Measurements from ENCODE around the gene OR51I2.

Gene OR51I2

DNA sequence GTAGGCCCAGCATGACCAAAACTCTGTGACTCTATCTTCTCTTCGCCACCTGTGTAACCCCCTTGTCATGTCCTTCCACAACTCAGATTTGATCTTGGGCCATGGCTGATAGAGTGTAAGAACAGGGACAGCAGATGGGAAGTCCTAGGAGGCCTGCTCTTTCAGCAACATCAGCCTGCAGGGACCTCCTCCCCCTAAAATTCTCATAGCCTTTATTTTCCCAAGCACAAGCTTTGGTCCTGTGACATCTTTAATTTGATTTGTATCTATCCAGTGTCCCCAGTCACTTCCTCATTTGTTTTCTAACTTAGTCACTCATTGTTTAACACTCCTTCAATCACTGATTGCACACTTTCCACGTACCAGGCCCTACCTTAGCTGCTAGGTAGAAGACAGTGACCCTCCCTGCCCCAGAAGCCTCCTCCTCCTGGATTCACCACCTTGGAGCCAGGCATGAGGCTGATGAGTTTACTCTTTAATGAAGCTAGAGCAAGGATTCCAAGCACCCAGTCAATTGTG is 55.3 kb downstream of the OR51I2 start:
- TF ChIP-seq, protein P1, sequence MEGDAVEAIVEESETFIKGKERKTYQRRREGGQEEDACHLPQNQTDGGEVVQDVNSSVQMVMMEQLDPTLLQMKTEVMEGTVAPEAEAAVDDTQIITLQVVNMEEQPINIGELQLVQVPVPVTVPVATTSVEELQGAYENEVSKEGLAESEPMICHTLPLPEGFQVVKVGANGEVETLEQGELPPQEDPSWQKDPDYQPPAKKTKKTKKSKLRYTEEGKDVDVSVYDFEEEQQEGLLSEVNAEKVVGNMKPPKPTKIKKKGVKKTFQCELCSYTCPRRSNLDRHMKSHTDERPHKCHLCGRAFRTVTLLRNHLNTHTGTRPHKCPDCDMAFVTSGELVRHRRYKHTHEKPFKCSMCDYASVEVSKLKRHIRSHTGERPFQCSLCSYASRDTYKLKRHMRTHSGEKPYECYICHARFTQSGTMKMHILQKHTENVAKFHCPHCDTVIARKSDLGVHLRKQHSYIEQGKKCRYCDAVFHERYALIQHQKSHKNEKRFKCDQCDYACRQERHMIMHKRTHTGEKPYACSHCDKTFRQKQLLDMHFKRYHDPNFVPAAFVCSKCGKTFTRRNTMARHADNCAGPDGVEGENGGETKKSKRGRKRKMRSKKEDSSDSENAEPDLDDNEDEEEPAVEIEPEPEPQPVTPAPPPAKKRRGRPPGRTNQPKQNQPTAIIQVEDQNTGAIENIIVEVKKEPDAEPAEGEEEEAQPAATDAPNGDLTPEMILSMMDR (IDR thresholded peaks at IDR 0.05), result no peak
- no peak overlapping the region for H3K27ac ChIP-seq
- no peak for DNase-seq (ENCODE audit: low spot score)
- no peak overlapping the region for H3K4me3 ChIP-seq

DNA sequence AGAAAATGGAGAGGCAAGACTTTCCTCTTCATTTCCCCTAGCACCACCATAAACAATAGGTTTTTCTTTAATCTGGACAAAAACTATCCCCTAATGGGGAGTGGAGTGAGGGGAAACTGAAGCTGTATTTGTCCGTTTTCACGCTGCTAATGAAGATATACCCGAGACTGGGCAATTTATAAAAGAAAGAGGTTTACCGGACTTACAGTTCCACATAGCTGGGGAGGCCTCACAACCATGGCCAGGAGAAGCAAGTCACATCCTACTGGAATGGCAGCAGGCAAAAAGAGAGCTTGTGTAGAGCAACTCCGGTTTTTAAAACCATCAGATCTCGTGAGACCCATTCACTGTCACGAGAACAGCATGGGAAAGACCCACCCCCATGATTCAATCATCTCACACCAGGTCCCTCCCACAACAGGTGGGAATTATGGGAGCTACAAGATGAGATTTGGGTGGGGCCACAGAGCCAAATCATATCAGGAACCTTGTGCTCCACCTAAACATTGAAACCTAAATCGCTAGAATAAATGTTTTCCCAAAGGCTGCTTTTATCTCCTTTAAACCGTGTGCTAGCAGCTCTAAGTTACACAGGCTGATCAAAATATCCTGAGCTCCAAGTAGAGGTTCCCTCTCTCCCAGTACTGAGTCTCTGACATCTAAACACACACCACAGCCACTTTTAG is 56.4 kb downstream of the OR51I2 start:
- no peak overlapping the region for H3K27ac ChIP-seq
- TF ChIP-seq, protein P1 (IDR thresholded peaks at IDR 0.05), result no peak
- no peak for DNase-seq (ENCODE audit: low spot score)

More for the DNA sequence above, 56.4 kb downstream of the OR51I2 start:
- H3K4me3 ChIP-seq, result no peak overlapping the region
